ENCODE results near the gene KIAA0825. TPM values are rescaled to one million over a fixed set of nuclear protein-coding genes. Genes with fewer than 3 reads are reported as not detected.

Gene KIAA0825
- total RNA-seq, 4 donors from 2014 or later = 0.60 to 2.5 (median 1.6) TPM

DNA sequence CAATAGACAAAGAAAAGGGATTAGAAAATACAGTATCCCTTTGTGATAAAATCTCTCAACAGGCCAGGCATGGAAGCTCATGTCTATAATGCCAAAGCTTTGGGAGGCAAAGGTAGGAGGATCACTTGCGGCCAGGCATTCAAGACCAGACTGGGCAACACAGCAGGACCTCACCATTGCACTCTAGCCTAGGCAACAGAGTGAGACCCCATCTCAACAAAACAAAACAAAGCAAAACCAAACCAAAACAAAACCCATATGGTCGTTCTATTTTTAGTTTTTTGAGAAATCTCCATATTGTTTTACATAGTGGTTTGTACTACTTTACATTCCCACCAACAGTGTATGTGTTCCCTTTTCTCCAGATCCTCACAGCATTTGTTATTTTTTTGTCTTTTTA is 193.0 kb downstream of the KIAA0825 start:
- in situ Hi-C loops (cut with MboI; ENCODE audit: low sequenced_read_pairs in 4 of 4) (no loop called here), intact Hi-C loops (cut with DNase I; ENCODE audit: low total_unique reads) (no loop called here)
- no peaks in the 10 kb centered on the region for H3K36me3 ChIP-seq
- no peaks in the 10 kb centered on the region for H3K27me3 ChIP-seq
- ATAC-seq = no peak
- H3K4me1 ChIP-seq = no peaks in the 10 kb centered on the region
- no peak overlapping the region for H3K4me3 ChIP-seq
- TF ChIP-seq CTCF (IDR thresholded peaks at IDR 0.05 in 4 of 5, conservative IDR thresholded peaks at IDR 0.05 in 1 of 5) (no peak), POLR2A (IDR thresholded peaks at IDR 0.05) (no peak)
- no peaks in the 10 kb centered on the region for H3K9me3 ChIP-seq
- no peak for DNase-seq
- no peak overlapping the region for H3K27ac ChIP-seq

- TF ChIP-seq CTCF (IDR thresholded peaks at IDR 0.05 in 4 of 5, conservative IDR thresholded peaks at IDR 0.05 in 1 of 5) (no peak), POLR2A (IDR thresholded peaks at IDR 0.05) (no peak)
- DNase-seq (no peak), ATAC-seq (no peak)
- Histone ChIP-seq H3K9me3 (no peaks in the 10 kb centered on the region), H3K4me3 (no peak overlapping the region), H3K4me1 (no peaks in the 10 kb centered on the region), H3K27me3 (no peaks in the 10 kb centered on the region), H3K27ac (no peak overlapping the region), H3K36me3 (no peaks in the 10 kb centered on the region)
- intact Hi-C loops (cut with DNase I; ENCODE audit: low total_unique reads) = no loop called here
- in situ Hi-C loops (cut with MboI; ENCODE audit: low sequenced_read_pairs in 4 of 4) = no loop called here
Measured at GRCh38 chr5:94423411-94423810, 195.0 kb downstream of the KIAA0825 start.

GRCh38 chr5:94422812-94423211 is 195.6 kb downstream of the KIAA0825 start:
- ATAC-seq = no peak
- intact Hi-C loops (cut with DNase I; ENCODE audit: low total_unique reads) = no loop called here
- H3K4me3 ChIP-seq = no peak overlapping the region
- H3K4me1 ChIP-seq = no peaks in the 10 kb centered on the region
- H3K27ac ChIP-seq = no peak overlapping the region
- H3K27me3 ChIP-seq = no peaks in the 10 kb centered on the region
- DNase-seq = no peak
- TF ChIP-seq POLR2A (IDR thresholded peaks at IDR 0.05) (no peak), CTCF (IDR thresholded peaks at IDR 0.05 in 4 of 5, conservative IDR thresholded peaks at IDR 0.05 in 1 of 5) (no peak)
- H3K36me3 ChIP-seq = no peaks in the 10 kb centered on the region
- in situ Hi-C loops (cut with MboI; ENCODE audit: low sequenced_read_pairs in 4 of 4) = no loop called here
- H3K9me3 ChIP-seq = no peaks in the 10 kb centered on the region

DNA sequence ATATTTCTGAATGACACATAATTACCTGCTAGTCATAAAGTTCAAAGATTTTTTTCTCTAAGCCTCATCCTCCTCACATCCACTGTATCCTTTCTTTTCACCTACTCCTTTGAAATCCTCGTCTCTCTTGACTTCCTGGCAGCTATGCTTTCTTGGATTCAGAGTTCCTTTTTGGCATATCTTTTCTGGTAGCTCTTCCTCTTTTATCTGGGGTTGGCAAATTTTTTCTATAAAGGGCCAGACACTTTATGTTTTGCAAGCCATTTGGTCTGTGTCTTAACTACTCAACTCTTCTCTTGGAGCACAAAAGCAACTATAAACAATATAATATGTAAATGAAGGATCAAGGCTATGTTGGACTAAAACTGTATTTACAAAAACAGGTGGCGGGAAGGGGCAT is 197.5 kb downstream of the KIAA0825 start:
- Histone ChIP-seq H3K36me3 (no peaks in the 10 kb centered on the region), H3K27me3 (no peaks in the 10 kb centered on the region), H3K4me1 (no peaks in the 10 kb centered on the region), H3K4me3 (no peak overlapping the region), H3K9me3 (no peaks in the 10 kb centered on the region), H3K27ac (no peak overlapping the region)
- in situ Hi-C loops (cut with MboI; ENCODE audit: low sequenced_read_pairs in 4 of 4) = no loop called here
- intact Hi-C loops (cut with DNase I; ENCODE audit: low total_unique reads) = no loop called here
- TF ChIP-seq CTCF (IDR thresholded peaks at IDR 0.05 in 4 of 5, conservative IDR thresholded peaks at IDR 0.05 in 1 of 5) (no peak), POLR2A (IDR thresholded peaks at IDR 0.05) (no peak)
- DNase-seq (no peak), ATAC-seq (no peak)

GRCh38 chr5:94415798-94416197 is 202.6 kb downstream of the KIAA0825 start:
- ATAC-seq (no peak), DNase-seq (no peak)
- no peaks in the 10 kb centered on the region for H3K4me1 ChIP-seq
- in situ Hi-C loops (cut with MboI; ENCODE audit: low sequenced_read_pairs in 4 of 4) = no loop called here
- TF ChIP-seq POLR2A (IDR thresholded peaks at IDR 0.05) (no peak), CTCF (IDR thresholded peaks at IDR 0.05 in 4 of 5, conservative IDR thresholded peaks at IDR 0.05 in 1 of 5) (no peak)
- no peaks in the 10 kb centered on the region for H3K27me3 ChIP-seq
- H3K4me3 ChIP-seq = no peak overlapping the region
- H3K27ac ChIP-seq = no peak overlapping the region
- intact Hi-C loops (cut with DNase I; ENCODE audit: low total_unique reads) = no loop called here
- no peaks in the 10 kb centered on the region for H3K9me3 ChIP-seq
- H3K36me3 ChIP-seq = no peaks in the 10 kb centered on the region
